ENCODE results near the gene TMEM237.

Gene TMEM237

GRCh38 chr2:201664334-201664733 lies 21.0 kb upstream of the TMEM237 start:
- no peaks in the 10 kb centered on the region for H3K4me1 ChIP-seq (ENCODE audit: control insufficient read depth in 1 of 2, insufficient read depth in 2 of 2, low read length in 2 of 2)
- H3K4me3 ChIP-seq (ENCODE audit: low read depth in 1 of 2, low read length in 2 of 2), result no peak overlapping the region
- H3K27ac ChIP-seq (ENCODE audit: low read length), result no peak overlapping the region
- no peaks in the 10 kb centered on the region for H3K27me3 ChIP-seq (ENCODE audit: low read depth, low read length)
- H3K36me3 ChIP-seq (ENCODE audit: control insufficient read depth in 1 of 2, insufficient read depth in 2 of 2, low read length in 2 of 2), result no peaks in the 10 kb centered on the region
- H3K9me3 ChIP-seq (ENCODE audit: control insufficient read depth in 1 of 2, low read length in 2 of 2), result no peaks in the 10 kb centered on the region

GRCh38 chr2:201661366-201661765 lies 18.1 kb upstream of the TMEM237 start:
- Histone ChIP-seq H3K4me1 (ENCODE audit: control insufficient read depth in 1 of 2, insufficient read depth in 2 of 2, low read length in 2 of 2) (no peaks in the 10 kb centered on the region), H3K4me3 (ENCODE audit: low read depth in 1 of 2, low read length in 2 of 2) (no peak overlapping the region), H3K9me3 (ENCODE audit: control insufficient read depth in 1 of 2, low read length in 2 of 2) (no peaks in the 10 kb centered on the region), H3K27ac (ENCODE audit: low read length) (no peak overlapping the region), H3K36me3 (ENCODE audit: control insufficient read depth in 1 of 2, insufficient read depth in 2 of 2, low read length in 2 of 2) (no peaks in the 10 kb centered on the region), H3K27me3 (ENCODE audit: low read depth, low read length) (no peaks in the 10 kb centered on the region)

GRCh38 chr2:201660293-201660895 lies 17.1 kb upstream of the TMEM237 start:
- Histone ChIP-seq H3K27ac (ENCODE audit: low read length) (no peak overlapping the region), H3K27me3 (ENCODE audit: low read depth, low read length) (no peaks in the 10 kb centered on the region), H3K4me1 (ENCODE audit: control insufficient read depth in 1 of 2, insufficient read depth in 2 of 2, low read length in 2 of 2) (no peaks in the 10 kb centered on the region), H3K4me3 (ENCODE audit: low read depth in 1 of 2, low read length in 2 of 2) (no peak overlapping the region), H3K9me3 (ENCODE audit: control insufficient read depth in 1 of 2, low read length in 2 of 2) (no peaks in the 10 kb centered on the region), H3K36me3 (ENCODE audit: control insufficient read depth in 1 of 2, insufficient read depth in 2 of 2, low read length in 2 of 2) (no peaks in the 10 kb centered on the region)

GRCh38 chr2:201656740-201657139 lies 13.4 kb upstream of the TMEM237 start:
- Histone ChIP-seq H3K4me3 (ENCODE audit: low read depth in 1 of 2, low read length in 2 of 2) (no peak overlapping the region), H3K9me3 (ENCODE audit: control insufficient read depth in 1 of 2, low read length in 2 of 2) (no peaks in the 10 kb centered on the region), H3K4me1 (ENCODE audit: control insufficient read depth in 1 of 2, insufficient read depth in 2 of 2, low read length in 2 of 2) (no peaks in the 10 kb centered on the region), H3K27me3 (ENCODE audit: low read depth, low read length) (no peaks in the 10 kb centered on the region), H3K36me3 (ENCODE audit: control insufficient read depth in 1 of 2, insufficient read depth in 2 of 2, low read length in 2 of 2) (no peaks in the 10 kb centered on the region), H3K27ac (ENCODE audit: low read length) (no peak overlapping the region)

- H3K36me3 ChIP-seq (ENCODE audit: control insufficient read depth in 1 of 2, insufficient read depth in 2 of 2, low read length in 2 of 2), result no peaks in the 10 kb centered on the region
- H3K9me3 ChIP-seq (ENCODE audit: control insufficient read depth in 1 of 2, low read length in 2 of 2), result no peaks in the 10 kb centered on the region
- H3K4me3 ChIP-seq (ENCODE audit: low read depth in 1 of 2, low read length in 2 of 2), result no peak overlapping the region
- H3K27me3 ChIP-seq (ENCODE audit: low read depth, low read length), result no peaks in the 10 kb centered on the region
- no peaks in the 10 kb centered on the region for H3K4me1 ChIP-seq (ENCODE audit: control insufficient read depth in 1 of 2, insufficient read depth in 2 of 2, low read length in 2 of 2)
- no peak overlapping the region for H3K27ac ChIP-seq (ENCODE audit: low read length)
These were observed 12.8 kb upstream of the TMEM237 start for GRCh38 chr2:201656102-201656501.

- no peaks in the 10 kb centered on the region for H3K27me3 ChIP-seq (ENCODE audit: low read depth, low read length)
- H3K36me3 ChIP-seq (ENCODE audit: control insufficient read depth in 1 of 2, insufficient read depth in 2 of 2, low read length in 2 of 2), result no peaks in the 10 kb centered on the region
- no peaks in the 10 kb centered on the region for H3K4me1 ChIP-seq (ENCODE audit: control insufficient read depth in 1 of 2, insufficient read depth in 2 of 2, low read length in 2 of 2)
- H3K27ac ChIP-seq (ENCODE audit: low read length), result no peak overlapping the region
- no peaks in the 10 kb centered on the region for H3K9me3 ChIP-seq (ENCODE audit: control insufficient read depth in 1 of 2, low read length in 2 of 2)
- no peak overlapping the region for H3K4me3 ChIP-seq (ENCODE audit: low read depth in 1 of 2, low read length in 2 of 2)
These were observed 11.5 kb upstream of the TMEM237 start for GRCh38 chr2:201654616-201655384.

GRCh38 chr2:201653221-201653620 lies 9.9 kb upstream of the TMEM237 start:
- Histone ChIP-seq H3K36me3 (ENCODE audit: control insufficient read depth in 1 of 2, insufficient read depth in 2 of 2, low read length in 2 of 2) (no peaks in the 10 kb centered on the region), H3K27me3 (ENCODE audit: low read depth, low read length) (no peaks in the 10 kb centered on the region), H3K27ac (ENCODE audit: low read length) (no peak overlapping the region), H3K4me1 (ENCODE audit: control insufficient read depth in 1 of 2, insufficient read depth in 2 of 2, low read length in 2 of 2) (no peaks in the 10 kb centered on the region), H3K9me3 (ENCODE audit: control insufficient read depth in 1 of 2, low read length in 2 of 2) (no peaks in the 10 kb centered on the region), H3K4me3 (ENCODE audit: low read depth in 1 of 2, low read length in 2 of 2) (no peak overlapping the region)

- no peaks in the 10 kb centered on the region for H3K36me3 ChIP-seq (ENCODE audit: control insufficient read depth in 1 of 2, insufficient read depth in 2 of 2, low read length in 2 of 2)
These were observed 6.1 kb upstream of the TMEM237 start for GRCh38 chr2:201649442-201649841.

GRCh38 chr2:201647431-201647830 lies 4.1 kb upstream of the TMEM237 start:
- Histone ChIP-seq H3K27me3 (ENCODE audit: low read depth, low read length) (no peaks in the 10 kb centered on the region), H3K27ac (ENCODE audit: low read length) (no peak overlapping the region), H3K4me3 (ENCODE audit: low read depth in 1 of 2, low read length in 2 of 2) (no peak overlapping the region), H3K9me3 (ENCODE audit: control insufficient read depth in 1 of 2, low read length in 2 of 2) (no peaks in the 10 kb centered on the region), H3K36me3 (ENCODE audit: control insufficient read depth in 1 of 2, insufficient read depth in 2 of 2, low read length in 2 of 2) (peaks cover 0 to 7% of the 10 kb centered on the region in 2 donors), H3K4me1 (ENCODE audit: control insufficient read depth in 1 of 2, insufficient read depth in 2 of 2, low read length in 2 of 2) (peaks cover 0 to 6% of the 10 kb centered on the region in 2 donors)

More at GRCh38 chr2:201649442-201649841, 6.1 kb upstream of the TMEM237 start:
- Histone ChIP-seq H3K27me3 (ENCODE audit: low read depth, low read length) (no peaks in the 10 kb centered on the region), H3K4me1 (ENCODE audit: control insufficient read depth in 1 of 2, insufficient read depth in 2 of 2, low read length in 2 of 2) (peaks cover 0 to 2% of the 10 kb centered on the region in 2 donors), H3K4me3 (ENCODE audit: low read depth in 1 of 2, low read length in 2 of 2) (no peak overlapping the region), H3K9me3 (ENCODE audit: control insufficient read depth in 1 of 2, low read length in 2 of 2) (no peaks in the 10 kb centered on the region), H3K27ac (ENCODE audit: low read length) (no peak overlapping the region)

GRCh38 chr2:201644001-201644400 lies 698 bp upstream of the TMEM237 start:
- Histone ChIP-seq H3K9me3 (ENCODE audit: control insufficient read depth in 1 of 2, low read length in 2 of 2) (no peaks in the 10 kb centered on the region), H3K36me3 (ENCODE audit: control insufficient read depth in 1 of 2, insufficient read depth in 2 of 2, low read length in 2 of 2) (peaks cover 1 to 7% of the 10 kb centered on the region in 2 donors), H3K27me3 (ENCODE audit: low read depth, low read length) (no peaks in the 10 kb centered on the region), H3K4me1 (ENCODE audit: control insufficient read depth in 1 of 2, insufficient read depth in 2 of 2, low read length in 2 of 2) (peaks cover 0 to 13% of the 10 kb centered on the region in 2 donors), H3K27ac (ENCODE audit: low read length) (peak overlapping the region; percentile 1), H3K4me3 (ENCODE audit: low read depth in 1 of 2, low read length in 2 of 2) (peak overlapping the region; percentile 93 to 95)

GRCh38 chr2:201642579-201643215 lies 606 bp downstream of the TMEM237 start:
- H3K4me3 ChIP-seq (ENCODE audit: low read depth in 1 of 2, low read length in 2 of 2), result peak overlapping the region; percentile 93 to 95
- no peaks in the 10 kb centered on the region for H3K9me3 ChIP-seq (ENCODE audit: control insufficient read depth in 1 of 2, low read length in 2 of 2)
- H3K36me3 ChIP-seq (ENCODE audit: control insufficient read depth in 1 of 2, insufficient read depth in 2 of 2, low read length in 2 of 2), result peaks cover 6 to 17% of the 10 kb centered on the region in 2 donors
- no peaks in the 10 kb centered on the region for H3K27me3 ChIP-seq (ENCODE audit: low read depth, low read length)
- H3K4me1 ChIP-seq (ENCODE audit: control insufficient read depth in 1 of 2, insufficient read depth in 2 of 2, low read length in 2 of 2), result peaks cover 0 to 13% of the 10 kb centered on the region in 2 donors
- peak overlapping the region; percentile 91 for H3K27ac ChIP-seq (ENCODE audit: low read length)
